SH-SY5Y (cell line): ENCODE results near the gene LETM1.

Experiments
- GATA2 ChIP-seq: IDR thresholded peaks from 2 replicates; pipeline ENCODE4 v1.6.1; 2011; ENCODE audit warnings: mild to moderate bottlenecking, low read depth, low read length
- GATA3 ChIP-seq: IDR thresholded peaks from 2 replicates; pipeline ENCODE4 v1.6.1; 2011; ENCODE audit warnings: low read depth, mild to moderate bottlenecking, low read length, moderate library complexity

DNA sequence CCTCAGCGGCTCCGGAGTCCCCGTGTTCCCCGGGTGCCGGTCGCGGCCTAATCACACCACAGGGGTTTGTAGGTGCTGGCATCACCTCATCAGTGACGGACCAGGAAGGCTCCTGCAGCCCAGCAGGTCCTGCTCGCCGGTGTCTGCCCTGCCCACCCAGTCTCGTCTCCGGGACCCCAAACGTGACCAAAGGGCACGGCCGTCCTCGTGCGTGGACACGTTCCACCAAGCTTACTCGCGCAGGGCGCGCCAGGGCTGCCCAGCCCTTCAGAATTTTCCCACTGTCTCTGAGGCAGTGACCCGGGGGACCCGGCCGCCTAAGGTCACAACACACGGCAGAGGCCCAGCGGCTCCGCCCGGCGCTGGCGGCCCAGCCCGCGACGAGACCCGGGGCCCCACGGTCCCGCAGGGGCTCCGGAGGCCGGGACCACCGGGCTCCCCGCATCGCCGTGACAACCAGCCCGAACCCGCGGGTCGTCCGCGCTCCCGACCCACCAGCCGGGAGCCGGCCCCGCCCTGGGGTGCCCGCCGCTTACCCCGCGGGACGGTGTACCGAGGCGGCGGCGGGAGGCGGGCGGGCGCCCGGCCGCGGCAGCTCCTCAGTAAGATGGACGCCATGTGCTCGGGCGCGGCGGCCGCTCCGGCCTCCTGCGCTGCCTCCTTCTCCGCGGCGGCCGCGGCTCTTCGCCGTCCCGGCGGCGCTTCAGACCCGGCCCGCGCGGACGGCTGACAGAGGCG, 454 bp downstream of the LETM1 start:
- TF ChIP-seq GATA2 (no peak), GATA3 (no peak)
